SK-N-SH treated with all-trans-retinoic acid at 6 μM for 48 hours (cell line): ENCODE measurements around the gene AFAP1.

Experiments
- ARNTL ChIP-seq: fragments of 450-650 bp; formaldehyde crosslinking; IDR thresholded peaks from 2 replicates; pipeline ENCODE4 v1.5.0; 2020; ENCODE audit warnings: low read depth, mild to moderate bottlenecking, moderate library complexity, borderline replicate concordance
- CSDC2 ChIP-seq: fragments of 250-450 bp; sonication (Bioruptor Pico); IDR thresholded peaks from 2 replicates; pipeline ENCODE4 v1.5.0; 2020; ENCODE audit warnings: mild to moderate bottlenecking, moderate library complexity
- ESRRG ChIP-seq: fragments of 250-450 bp; sonication (Bioruptor Pico); IDR thresholded peaks from 2 replicates; pipeline ENCODE4 v1.6.1; 2021; ENCODE audit warnings: mild to moderate bottlenecking
- ISL1 ChIP-seq: fragments of 250-450 bp; sonication (Bioruptor Pico); IDR thresholded peaks from 2 replicates; pipeline ENCODE4 v2.1.2; 2022; ENCODE audit warnings: mild to moderate bottlenecking, moderate library complexity
- ZC3H10 ChIP-seq: fragments of 250-450 bp; sonication (Bioruptor Pico); IDR thresholded peaks from 2 replicates; pipeline ENCODE4 v1.5.1; 2021; ENCODE audit warnings: mild to moderate bottlenecking, moderate library complexity
- TF ChIP-seq, protein P1 (sequence below): fragments of 250-450 bp; sonication (Bioruptor Pico); IDR thresholded peaks from 2 replicates; pipeline ENCODE4 v1.5.1; 2020; ENCODE audit warnings: low read depth, mild to moderate bottlenecking, moderate library complexity
- TF ChIP-seq, protein P2 (sequence below): fragments of 250-450 bp; sonication (Bioruptor Pico); IDR thresholded peaks from 2 replicates; pipeline ENCODE4 v1.5.0; 2020; ENCODE audit warnings: mild to moderate bottlenecking, moderate library complexity
- TF ChIP-seq, protein P3 (sequence below): fragments of 250-450 bp; sonication (Bioruptor Pico); IDR thresholded peaks from 2 replicates; pipeline ENCODE4 v1.8.0; 2020; ENCODE audit warnings: mild to moderate bottlenecking, moderate library complexity, borderline replicate concordance

DNA sequence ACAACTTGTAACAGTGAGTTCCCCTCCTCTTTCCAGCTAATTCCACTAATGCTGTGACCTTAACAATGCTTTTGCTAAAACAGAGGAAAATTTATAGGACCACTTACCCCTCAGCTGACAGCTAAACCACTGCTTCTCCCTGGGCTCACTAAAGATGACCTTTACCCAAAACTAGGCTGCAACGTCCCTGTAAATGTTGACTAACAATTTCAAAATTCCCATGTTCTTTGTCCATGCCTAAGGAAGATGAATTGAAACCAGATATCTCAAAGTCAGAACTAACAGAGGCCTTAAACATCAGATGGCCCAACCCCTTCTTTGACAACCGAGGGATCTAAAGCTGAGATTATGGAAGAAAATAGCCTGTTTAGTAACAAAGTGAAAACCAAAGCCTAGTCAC lies 32.5 kb downstream of the AFAP1 start:
- TF ChIP-seq ARNTL (CRISPR knock-in tag) (no peak), ZC3H10 (CRISPR knock-in tag) (no peak), ESRRG (CRISPR knock-in tag) (no peak), CSDC2 (CRISPR knock-in tag) (no peak), ISL1 (CRISPR knock-in tag) (no peak)
- TF ChIP-seq, protein P1, sequence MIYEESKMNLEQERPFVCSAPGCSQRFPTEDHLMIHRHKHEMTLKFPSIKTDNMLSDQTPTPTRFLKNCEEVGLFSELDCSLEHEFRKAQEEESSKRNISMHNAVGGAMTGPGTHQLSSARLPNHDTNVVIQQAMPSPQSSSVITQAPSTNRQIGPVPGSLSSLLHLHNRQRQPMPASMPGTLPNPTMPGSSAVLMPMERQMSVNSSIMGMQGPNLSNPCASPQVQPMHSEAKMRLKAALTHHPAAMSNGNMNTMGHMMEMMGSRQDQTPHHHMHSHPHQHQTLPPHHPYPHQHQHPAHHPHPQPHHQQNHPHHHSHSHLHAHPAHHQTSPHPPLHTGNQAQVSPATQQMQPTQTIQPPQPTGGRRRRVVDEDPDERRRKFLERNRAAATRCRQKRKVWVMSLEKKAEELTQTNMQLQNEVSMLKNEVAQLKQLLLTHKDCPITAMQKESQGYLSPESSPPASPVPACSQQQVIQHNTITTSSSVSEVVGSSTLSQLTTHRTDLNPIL (CRISPR knock-in tag), result no peak
- TF ChIP-seq, protein P2, sequence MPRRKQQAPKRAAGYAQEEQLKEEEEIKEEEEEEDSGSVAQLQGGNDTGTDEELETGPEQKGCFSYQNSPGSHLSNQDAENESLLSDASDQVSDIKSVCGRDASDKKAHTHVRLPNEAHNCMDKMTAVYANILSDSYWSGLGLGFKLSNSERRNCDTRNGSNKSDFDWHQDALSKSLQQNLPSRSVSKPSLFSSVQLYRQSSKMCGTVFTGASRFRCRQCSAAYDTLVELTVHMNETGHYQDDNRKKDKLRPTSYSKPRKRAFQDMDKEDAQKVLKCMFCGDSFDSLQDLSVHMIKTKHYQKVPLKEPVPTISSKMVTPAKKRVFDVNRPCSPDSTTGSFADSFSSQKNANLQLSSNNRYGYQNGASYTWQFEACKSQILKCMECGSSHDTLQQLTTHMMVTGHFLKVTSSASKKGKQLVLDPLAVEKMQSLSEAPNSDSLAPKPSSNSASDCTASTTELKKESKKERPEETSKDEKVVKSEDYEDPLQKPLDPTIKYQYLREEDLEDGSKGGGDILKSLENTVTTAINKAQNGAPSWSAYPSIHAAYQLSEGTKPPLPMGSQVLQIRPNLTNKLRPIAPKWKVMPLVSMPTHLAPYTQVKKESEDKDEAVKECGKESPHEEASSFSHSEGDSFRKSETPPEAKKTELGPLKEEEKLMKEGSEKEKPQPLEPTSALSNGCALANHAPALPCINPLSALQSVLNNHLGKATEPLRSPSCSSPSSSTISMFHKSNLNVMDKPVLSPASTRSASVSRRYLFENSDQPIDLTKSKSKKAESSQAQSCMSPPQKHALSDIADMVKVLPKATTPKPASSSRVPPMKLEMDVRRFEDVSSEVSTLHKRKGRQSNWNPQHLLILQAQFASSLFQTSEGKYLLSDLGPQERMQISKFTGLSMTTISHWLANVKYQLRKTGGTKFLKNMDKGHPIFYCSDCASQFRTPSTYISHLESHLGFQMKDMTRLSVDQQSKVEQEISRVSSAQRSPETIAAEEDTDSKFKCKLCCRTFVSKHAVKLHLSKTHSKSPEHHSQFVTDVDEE, result no peak
- TF ChIP-seq, protein P3, sequence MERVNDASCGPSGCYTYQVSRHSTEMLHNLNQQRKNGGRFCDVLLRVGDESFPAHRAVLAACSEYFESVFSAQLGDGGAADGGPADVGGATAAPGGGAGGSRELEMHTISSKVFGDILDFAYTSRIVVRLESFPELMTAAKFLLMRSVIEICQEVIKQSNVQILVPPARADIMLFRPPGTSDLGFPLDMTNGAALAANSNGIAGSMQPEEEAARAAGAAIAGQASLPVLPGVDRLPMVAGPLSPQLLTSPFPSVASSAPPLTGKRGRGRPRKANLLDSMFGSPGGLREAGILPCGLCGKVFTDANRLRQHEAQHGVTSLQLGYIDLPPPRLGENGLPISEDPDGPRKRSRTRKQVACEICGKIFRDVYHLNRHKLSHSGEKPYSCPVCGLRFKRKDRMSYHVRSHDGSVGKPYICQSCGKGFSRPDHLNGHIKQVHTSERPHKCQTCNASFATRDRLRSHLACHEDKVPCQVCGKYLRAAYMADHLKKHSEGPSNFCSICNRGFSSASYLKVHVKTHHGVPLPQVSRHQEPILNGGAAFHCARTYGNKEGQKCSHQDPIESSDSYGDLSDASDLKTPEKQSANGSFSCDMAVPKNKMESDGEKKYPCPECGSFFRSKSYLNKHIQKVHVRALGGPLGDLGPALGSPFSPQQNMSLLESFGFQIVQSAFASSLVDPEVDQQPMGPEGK (CRISPR knock-in tag), result no peak
